ENCODE measurements around the gene BCO1.

Gene BCO1

DNA sequence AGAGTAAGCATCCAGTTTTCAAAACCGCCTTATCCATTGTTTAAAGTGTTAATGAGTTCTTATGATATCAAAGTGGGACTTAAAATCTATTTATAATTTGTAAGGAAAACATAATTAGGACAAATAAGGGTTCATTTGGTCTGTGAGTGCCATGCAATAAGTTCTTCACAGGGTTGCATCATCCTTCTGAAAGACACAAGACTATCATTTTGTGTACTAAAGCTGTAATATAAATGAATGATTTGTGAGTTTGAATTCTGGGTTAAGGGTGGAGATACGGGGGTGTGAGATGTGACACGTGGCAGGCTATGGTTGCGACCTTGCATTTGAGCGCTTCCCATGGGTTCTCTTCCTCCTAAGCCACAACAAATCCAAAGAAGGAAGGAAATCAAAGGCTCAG, 83.0 kb downstream of the BCO1 start:
- DNase-seq: no peak

DNA sequence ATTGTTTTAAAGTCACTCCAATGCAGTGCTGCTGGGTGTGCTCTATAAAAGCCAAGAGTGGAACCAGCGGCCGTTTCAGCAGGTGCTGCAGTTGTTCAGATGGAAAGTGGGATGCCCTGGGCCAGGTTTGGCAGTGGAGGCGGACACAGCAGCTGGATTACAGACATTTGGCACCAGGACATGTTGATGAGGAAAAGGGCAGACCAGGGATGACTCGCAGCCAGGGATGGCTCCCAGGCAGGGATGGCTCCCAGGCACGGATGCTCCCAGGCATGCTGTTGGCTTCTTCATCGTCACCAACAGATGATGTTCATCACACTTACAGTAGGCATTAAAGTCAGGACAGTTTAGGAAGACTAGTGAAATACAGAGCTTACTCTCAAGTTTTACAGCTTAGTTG, 86.3 kb downstream of the BCO1 start:
- no peak for DNase-seq

DNA sequence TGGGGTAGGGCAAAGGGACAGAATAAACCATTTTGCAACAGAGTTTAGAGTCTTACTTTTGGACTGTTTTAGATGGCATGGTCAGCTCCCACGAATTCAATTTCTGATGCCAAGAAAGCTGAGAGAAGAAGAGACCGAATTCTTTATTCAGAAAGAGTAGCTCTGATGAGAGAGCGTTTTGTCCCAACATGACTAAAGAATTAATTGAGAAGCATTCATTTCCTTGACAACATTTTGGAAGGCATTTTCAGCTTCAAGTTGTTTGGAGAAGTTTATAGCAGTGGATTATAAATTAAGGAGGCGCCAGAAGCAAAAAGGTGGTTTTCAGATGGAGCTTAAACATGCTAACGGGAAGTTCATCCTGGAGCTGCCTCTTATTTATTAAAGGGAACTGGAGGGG, 88.5 kb downstream of the BCO1 start:
- no peak for DNase-seq

DNA sequence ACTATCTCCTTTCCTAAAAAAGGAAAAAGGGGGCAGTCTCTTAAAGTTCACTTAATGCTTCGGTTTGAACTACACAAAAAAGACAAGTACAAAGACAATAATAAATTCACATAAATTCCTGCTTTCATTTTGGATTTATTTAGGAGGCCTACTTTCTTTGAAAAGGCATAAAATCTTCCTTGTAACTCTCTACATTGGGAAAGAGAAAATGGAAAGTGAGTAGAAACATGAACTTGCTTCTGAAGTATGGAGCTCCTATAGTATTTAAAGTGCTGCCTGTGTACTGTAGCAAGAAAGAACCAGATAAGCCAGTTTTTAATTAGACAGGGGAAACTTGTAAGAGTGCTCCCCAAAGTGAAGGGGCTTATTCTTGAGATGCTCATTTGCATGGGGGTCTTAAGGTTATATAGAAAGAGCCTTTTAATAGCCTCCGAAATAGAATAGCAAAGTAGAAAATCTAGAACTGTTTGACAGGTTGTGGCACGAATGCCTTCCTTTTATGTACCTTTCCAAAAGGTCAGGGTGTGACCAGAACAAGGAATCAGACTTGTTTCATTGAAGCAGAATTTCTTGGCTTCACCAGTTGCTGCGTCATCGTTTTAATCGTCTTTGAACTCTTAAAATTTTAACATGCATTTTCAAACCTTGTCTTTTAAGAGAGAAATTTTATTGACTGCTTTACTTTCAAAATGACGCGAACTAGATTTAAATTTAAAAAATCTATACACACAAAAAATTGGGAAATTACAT, 89.1 kb downstream of the BCO1 start:
- no peak for DNase-seq

DNA sequence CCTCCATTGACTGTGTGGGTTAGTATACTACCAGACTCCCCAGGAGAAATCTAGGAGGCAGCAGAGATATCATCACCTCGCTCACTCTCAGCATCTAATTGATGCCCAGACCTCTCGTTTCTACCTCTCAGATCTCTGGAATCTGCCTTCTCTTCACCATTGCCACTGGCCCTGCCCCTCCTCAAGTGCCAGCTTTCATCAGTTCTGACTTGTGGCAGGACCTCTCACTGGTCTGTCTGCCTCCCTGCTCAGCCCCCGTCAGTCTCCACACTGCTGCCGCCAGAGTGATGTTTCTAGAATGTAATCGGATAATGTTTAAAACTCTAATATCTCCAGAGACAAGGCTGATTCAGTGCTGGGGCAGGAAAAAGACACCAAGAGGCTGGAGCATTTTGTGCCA, 91.5 kb downstream of the BCO1 start:
- no peak for DNase-seq

DNA sequence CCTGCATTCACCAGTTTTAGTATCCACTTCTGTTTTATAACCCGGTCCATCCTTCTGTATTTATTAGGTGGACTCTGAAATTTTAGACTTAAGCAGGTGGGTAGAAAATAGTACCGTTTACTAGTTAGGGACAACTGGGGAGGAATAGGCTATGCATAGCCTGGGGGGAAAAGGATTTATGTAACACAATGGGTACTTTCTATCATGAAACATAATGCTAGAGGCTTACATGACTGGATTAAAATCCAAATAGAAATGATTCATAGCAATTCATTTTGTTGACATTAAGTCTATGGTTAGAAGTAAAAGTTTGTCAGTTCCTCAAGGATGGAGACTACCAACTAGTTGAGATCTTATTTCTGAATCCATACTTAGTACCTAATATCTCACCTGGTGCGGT, 94.9 kb downstream of the BCO1 start:
- no peak for DNase-seq

DNA sequence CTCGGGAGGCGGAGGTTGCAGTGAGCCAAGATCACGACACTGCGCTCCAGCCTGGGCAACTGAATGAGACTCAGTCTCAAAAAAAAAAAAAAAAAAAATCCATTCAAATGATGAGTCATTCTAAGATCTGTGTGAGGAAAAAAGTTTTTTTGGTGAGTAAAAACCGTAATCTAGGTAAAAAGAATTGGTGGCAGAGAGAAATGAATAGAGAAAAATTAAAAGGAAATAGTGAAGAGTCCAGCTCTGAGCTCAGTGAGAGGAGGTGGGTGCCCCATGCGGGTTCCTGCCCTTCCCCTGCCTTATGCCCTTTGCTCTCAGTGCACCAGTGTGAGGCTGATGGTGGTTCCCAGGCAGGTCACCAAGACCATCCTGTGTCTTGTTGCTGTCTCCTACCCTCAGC, 97.2 kb downstream of the BCO1 start:
- DNase-seq: no peak

DNA sequence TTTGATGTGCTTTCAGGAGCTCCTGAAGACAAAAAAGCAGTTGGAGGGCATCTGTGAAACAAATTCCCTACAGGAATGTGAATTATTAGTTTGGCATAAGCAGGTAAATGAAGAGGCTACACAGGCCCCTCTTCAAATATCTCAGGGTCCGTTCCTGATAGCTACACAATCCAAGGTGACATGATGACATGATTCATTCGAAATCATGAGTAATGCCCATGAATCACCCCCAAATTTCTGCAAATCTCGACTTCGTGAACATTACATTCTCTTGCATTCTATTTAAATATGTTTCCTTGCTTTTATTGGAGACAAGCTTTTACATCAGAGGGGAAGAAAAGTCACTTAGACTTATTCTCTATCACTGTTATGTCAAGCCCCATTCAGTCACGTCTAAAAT, 98.6 kb downstream of the BCO1 start:
- no peak for DNase-seq
